Measurements from ENCODE around the gene MYO3B.

DNA sequence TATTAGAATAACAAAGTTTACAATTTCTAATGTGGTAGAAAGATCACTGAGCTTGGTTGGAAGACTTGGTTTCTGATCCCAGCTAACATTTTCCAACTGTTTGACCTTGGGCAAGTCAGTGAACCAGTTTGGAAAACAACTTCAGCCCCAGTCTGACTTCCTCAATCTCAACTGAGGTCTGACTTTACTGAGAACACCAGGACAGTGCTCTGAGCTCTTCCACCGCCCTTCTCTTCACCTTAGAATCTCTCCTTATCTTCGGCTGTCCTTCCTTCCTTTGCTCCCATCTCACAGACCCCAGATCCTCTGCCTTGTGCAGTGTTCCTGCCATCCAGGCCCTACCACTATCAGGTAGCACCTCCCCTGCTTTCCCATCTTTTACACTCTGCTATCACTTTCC lies 343.4 kb downstream of the MYO3B start:
- TF ChIP-seq EZH2phosphoT487 (IDR thresholded peaks at IDR 0.05; ENCODE audit: borderline replicate concordance, low read length) = no peak
- TF ChIP-seq, protein P1, sequence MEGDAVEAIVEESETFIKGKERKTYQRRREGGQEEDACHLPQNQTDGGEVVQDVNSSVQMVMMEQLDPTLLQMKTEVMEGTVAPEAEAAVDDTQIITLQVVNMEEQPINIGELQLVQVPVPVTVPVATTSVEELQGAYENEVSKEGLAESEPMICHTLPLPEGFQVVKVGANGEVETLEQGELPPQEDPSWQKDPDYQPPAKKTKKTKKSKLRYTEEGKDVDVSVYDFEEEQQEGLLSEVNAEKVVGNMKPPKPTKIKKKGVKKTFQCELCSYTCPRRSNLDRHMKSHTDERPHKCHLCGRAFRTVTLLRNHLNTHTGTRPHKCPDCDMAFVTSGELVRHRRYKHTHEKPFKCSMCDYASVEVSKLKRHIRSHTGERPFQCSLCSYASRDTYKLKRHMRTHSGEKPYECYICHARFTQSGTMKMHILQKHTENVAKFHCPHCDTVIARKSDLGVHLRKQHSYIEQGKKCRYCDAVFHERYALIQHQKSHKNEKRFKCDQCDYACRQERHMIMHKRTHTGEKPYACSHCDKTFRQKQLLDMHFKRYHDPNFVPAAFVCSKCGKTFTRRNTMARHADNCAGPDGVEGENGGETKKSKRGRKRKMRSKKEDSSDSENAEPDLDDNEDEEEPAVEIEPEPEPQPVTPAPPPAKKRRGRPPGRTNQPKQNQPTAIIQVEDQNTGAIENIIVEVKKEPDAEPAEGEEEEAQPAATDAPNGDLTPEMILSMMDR (IDR thresholded peaks at IDR 0.05; ENCODE audit: low read depth, low read length, poor library complexity, severe bottlenecking) = no peak

Measured in DOHH2 (cell line).